ENCODE data around the gene PELI1. TPM values are rescaled to one million over a fixed set of nuclear protein-coding genes. Genes with fewer than 3 reads are reported as not detected.
"Not testable (repeated sequence)": the region's sequence is repeated elsewhere in the genome, so short reads cannot be mapped to it uniquely, and the experiment has no call there.

Gene PELI1
- total RNA-seq, 1 experiment from 2014 or later = 53.5 TPM

DNA sequence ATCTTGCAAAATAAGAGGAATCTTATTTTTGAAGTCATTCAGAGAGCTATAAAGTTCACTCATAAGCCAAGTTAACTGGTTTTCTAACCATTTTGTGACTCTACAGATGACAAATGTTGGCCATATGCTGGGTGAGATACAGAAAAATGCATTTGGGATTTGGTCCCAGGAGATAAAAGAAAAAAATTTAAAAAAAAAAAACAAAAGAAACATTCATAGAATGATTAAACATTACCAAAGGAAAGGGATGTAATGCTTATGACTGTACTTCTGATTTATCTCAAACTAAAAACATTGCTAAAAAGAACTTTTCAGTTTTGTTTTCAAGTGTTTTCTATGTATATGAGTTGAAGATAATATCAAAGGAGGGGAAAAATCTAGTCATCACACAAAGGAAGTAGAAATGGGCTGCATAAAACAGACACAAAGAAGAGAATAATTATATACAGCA, 43.1 kb downstream of the PELI1 start (continued):
- TF ChIP-seq, protein P1, sequence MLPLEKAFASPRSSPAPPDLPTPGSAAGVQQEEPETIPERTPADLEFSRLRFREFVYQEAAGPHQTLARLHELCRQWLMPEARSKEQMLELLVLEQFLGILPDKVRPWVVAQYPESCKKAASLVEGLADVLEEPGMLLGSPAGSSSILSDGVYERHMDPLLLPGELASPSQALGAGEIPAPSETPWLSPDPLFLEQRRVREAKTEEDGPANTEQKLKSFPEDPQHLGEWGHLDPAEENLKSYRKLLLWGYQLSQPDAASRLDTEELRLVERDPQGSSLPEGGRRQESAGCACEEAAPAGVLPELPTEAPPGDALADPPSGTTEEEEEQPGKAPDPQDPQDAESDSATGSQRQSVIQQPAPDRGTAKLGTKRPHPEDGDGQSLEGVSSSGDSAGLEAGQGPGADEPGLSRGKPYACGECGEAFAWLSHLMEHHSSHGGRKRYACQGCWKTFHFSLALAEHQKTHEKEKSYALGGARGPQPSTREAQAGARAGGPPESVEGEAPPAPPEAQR (CRISPR knock-in tag; IDR thresholded peaks at IDR 0.05) = no peak
- TF ChIP-seq, protein P2, sequence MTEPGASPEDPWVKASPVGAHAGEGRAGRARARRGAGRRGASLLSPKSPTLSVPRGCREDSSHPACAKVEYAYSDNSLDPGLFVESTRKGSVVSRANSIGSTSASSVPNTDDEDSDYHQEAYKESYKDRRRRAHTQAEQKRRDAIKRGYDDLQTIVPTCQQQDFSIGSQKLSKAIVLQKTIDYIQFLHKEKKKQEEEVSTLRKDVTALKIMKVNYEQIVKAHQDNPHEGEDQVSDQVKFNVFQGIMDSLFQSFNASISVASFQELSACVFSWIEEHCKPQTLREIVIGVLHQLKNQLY (CRISPR knock-in tag; IDR thresholded peaks at IDR 0.05) = no peak
- TF ChIP-seq, protein P3, sequence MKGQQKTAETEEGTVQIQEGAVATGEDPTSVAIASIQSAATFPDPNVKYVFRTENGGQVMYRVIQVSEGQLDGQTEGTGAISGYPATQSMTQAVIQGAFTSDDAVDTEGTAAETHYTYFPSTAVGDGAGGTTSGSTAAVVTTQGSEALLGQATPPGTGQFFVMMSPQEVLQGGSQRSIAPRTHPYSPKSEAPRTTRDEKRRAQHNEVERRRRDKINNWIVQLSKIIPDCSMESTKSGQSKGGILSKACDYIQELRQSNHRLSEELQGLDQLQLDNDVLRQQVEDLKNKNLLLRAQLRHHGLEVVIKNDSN (CRISPR knock-in tag; IDR thresholded peaks at IDR 0.05) = no peak
- TF ChIP-seq SMAD4 (CRISPR knock-in tag; IDR thresholded peaks at IDR 0.05) (no peak), GABPB1 (CRISPR knock-in tag; IDR thresholded peaks at IDR 0.05) (no peak), ZNF317 (CRISPR knock-in tag; IDR thresholded peaks at IDR 0.05; ENCODE audit: borderline replicate concordance, low read depth) (no peak), CREM (CRISPR knock-in tag; IDR thresholded peaks at IDR 0.05) (no peak), TEAD1 (CRISPR knock-in tag; IDR thresholded peaks at IDR 0.05) (no peak), RORB (CRISPR knock-in tag; IDR thresholded peaks at IDR 0.05) (no peak), GTF2I (CRISPR knock-in tag; conservative IDR thresholded peaks at IDR 0.05) (no peak), MYBL2 (CRISPR knock-in tag; IDR thresholded peaks at IDR 0.05) (no peak), OVOL2 (CRISPR knock-in tag; IDR thresholded peaks at IDR 0.05; ENCODE audit: borderline replicate concordance) (no peak)
- TF ChIP-seq, protein P4, sequence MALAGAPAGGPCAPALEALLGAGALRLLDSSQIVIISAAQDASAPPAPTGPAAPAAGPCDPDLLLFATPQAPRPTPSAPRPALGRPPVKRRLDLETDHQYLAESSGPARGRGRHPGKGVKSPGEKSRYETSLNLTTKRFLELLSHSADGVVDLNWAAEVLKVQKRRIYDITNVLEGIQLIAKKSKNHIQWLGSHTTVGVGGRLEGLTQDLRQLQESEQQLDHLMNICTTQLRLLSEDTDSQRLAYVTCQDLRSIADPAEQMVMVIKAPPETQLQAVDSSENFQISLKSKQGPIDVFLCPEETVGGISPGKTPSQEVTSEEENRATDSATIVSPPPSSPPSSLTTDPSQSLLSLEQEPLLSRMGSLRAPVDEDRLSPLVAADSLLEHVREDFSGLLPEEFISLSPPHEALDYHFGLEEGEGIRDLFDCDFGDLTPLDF (CRISPR knock-in tag; IDR thresholded peaks at IDR 0.05) = no peak
- TF ChIP-seq, protein P5, sequence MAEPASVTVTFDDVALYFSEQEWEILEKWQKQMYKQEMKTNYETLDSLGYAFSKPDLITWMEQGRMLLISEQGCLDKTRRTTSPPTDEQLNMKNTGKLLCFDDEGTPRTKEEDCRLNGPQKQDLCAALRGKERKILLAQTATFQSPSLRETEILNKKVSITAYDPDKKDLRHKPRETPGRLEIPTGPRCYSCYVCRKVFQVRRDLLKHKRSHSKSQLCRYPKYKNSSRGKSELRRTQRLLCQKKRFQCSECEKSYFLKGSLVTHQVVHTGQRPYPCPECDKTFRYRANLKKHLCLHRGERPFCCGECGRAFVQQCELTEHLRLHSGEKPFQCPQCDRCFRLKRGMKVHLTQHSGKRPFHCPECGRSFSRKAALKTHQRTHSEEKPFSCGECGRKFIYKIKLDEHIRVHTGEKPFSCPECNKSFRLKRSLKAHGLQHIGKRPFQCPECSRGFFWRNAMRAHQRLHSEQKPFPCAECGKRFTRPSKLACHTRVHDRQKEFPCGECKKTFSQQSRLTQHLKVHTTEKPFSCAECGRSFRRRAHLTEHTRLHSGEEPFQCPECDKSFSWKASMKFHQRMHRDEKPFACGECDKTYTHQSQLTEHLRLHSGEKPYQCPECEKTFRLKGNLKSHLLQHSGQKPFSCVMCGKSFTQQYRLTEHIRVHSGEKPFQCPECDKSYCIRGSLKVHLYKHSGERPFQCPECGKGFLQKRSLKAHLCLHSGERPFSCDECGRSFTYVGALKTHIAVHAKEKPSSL (CRISPR knock-in tag; conservative IDR thresholded peaks at IDR 0.05) = no peak
- TF ChIP-seq, protein P6, sequence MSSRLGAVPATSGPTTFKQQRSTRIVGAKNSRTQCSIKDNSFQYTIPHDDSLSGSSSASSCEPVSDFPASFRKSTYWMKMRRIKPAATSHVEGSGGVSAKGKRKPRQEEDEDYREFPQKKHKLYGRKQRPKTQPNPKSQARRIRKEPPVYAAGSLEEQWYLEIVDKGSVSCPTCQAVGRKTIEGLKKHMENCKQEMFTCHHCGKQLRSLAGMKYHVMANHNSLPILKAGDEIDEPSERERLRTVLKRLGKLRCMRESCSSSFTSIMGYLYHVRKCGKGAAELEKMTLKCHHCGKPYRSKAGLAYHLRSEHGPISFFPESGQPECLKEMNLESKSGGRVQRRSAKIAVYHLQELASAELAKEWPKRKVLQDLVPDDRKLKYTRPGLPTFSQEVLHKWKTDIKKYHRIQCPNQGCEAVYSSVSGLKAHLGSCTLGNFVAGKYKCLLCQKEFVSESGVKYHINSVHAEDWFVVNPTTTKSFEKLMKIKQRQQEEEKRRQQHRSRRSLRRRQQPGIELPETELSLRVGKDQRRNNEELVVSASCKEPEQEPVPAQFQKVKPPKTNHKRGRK (CRISPR knock-in tag; IDR thresholded peaks at IDR 0.05; ENCODE audit: borderline replicate concordance) = no peak

DNA sequence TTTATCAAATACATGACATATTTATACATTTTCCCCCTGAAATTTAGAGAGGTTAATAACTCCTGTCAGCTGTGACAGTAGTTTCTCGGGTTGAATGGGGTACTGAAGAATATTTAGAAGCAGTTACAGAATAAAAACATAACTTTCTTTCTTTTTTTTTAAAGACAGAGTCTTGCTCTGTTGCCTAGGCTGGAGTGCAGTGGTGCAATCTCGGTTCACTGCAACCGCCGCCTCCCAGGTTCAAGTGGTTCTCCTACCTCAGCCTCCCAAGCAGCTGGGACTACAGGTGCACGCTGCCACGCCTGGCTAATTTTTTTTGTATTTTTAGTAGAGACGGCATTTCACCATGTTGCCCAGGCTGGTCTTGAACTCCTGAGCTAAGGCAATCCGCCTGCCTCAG, 43.6 kb downstream of the PELI1 start:
- H3K27me3 Mint-ChIP-seq (ENCODE audit: low read depth); H3K9me3 Mint-ChIP-seq; H3K4me3 Mint-ChIP-seq; H3K4me1 Mint-ChIP-seq; ATAC-seq; DNase-seq (ENCODE audit: low spot score); H3K27ac Mint-ChIP-seq; POLR2A ChIA-PET: not testable (repeated sequence)
- CTCF ChIA-PET = interaction anchor here (1.1 kb wide), 1 partner anchor 227 kb away, joined by 3 read pairs; no protein-coding TSS in a partner anchor
- peaks cover 42% of the 10 kb centered on the region for H3K36me3 Mint-ChIP-seq

Measured in WTC11 (cell line).